ENCODE data around the gene ENAH. TPM values are rescaled to one million over a fixed set of nuclear protein-coding genes. Genes with fewer than 3 reads are reported as not detected.

Gene ENAH
- total RNA-seq, 4 donors from 2014 or later = 22.9 to 109 (median 78.3) TPM

DNA sequence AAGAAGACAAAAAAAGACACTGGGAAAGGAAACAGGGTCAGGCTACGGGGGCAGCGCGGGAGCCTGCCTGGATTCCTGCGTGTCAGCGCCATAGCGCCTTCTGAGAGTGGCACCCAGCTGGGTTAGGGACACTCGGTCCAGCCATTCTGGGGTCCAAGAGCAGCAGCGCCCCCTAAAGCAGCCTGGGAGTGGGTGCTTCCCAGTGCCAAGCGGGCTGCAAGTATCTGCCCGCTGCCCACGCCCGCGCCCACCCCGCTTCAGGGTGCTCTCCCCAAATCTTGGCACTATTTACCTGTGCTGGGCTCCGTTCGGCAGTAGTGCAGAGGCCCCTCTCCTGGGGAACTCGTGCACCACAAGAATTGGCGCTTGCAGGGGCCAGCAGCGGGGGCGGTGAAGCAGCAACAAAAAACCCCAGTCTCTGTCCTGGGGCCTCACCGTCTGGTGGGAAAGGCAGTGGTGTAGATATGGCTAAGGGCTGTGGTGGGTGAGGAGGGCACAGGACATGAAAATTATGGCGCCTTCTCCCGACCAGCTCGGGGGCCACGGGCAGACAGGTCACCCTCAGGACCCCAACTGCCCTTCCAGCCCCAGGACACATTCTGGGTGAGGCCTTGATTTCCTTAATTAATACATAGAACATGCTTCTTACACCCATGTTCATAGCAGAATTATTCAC is 200.9 kb downstream of the ENAH start:
- no peak for TF ChIP-seq POLR2A (IDR thresholded peaks at IDR 0.05)
- TF ChIP-seq, protein P1, sequence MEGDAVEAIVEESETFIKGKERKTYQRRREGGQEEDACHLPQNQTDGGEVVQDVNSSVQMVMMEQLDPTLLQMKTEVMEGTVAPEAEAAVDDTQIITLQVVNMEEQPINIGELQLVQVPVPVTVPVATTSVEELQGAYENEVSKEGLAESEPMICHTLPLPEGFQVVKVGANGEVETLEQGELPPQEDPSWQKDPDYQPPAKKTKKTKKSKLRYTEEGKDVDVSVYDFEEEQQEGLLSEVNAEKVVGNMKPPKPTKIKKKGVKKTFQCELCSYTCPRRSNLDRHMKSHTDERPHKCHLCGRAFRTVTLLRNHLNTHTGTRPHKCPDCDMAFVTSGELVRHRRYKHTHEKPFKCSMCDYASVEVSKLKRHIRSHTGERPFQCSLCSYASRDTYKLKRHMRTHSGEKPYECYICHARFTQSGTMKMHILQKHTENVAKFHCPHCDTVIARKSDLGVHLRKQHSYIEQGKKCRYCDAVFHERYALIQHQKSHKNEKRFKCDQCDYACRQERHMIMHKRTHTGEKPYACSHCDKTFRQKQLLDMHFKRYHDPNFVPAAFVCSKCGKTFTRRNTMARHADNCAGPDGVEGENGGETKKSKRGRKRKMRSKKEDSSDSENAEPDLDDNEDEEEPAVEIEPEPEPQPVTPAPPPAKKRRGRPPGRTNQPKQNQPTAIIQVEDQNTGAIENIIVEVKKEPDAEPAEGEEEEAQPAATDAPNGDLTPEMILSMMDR (IDR thresholded peaks at IDR 0.05) = no peak
- H3K4me3 ChIP-seq = no peak overlapping the region
- intact Hi-C loops (cut with DNase I; ENCODE audit: low total_unique reads) = no loop called here
- no peak overlapping the region for H3K27ac ChIP-seq
- no peak for DNase-seq
- H3K36me3 ChIP-seq = no peaks in the 10 kb centered on the region
- no peaks in the 10 kb centered on the region for H3K27me3 ChIP-seq
- peaks cover 9 to 10% of the 10 kb centered on the region in 2 donors for H3K4me1 ChIP-seq
- H3K9me3 ChIP-seq = no peaks in the 10 kb centered on the region

DNA sequence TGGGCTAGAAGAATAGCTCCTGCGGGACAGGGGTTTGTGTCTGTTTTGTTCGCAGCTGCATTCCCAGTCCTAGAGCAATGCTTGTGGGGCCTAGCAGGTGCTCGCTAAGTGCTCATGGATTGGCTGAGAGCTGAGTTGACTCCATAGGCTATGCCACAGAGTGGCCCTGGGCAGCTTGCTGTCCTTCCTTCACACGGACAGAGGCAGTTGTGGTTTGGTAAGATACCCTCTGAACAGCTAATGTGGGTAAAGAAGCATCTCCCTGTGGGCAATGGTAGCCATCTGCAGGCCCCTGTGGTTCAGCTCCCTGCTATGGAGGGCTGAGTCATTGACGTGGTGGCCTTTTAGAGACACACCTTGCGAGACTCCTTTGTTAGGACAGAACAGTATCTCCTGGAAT is 201.6 kb downstream of the ENAH start:
- DNase-seq = peak in 1 of 2 donors; percentile 3
- Histone ChIP-seq H3K36me3 (no peaks in the 10 kb centered on the region), H3K4me1 (peaks cover 14 to 16% of the 10 kb centered on the region in 2 donors), H3K4me3 (no peak overlapping the region), H3K27ac (no peak overlapping the region), H3K27me3 (no peaks in the 10 kb centered on the region), H3K9me3 (no peaks in the 10 kb centered on the region)
- TF ChIP-seq POLR2A (IDR thresholded peaks at IDR 0.05) = no peak
- TF ChIP-seq, protein P1 (IDR thresholded peaks at IDR 0.05) = no peak
- intact Hi-C loops (cut with DNase I; ENCODE audit: low total_unique reads) = no loop called here

DNA sequence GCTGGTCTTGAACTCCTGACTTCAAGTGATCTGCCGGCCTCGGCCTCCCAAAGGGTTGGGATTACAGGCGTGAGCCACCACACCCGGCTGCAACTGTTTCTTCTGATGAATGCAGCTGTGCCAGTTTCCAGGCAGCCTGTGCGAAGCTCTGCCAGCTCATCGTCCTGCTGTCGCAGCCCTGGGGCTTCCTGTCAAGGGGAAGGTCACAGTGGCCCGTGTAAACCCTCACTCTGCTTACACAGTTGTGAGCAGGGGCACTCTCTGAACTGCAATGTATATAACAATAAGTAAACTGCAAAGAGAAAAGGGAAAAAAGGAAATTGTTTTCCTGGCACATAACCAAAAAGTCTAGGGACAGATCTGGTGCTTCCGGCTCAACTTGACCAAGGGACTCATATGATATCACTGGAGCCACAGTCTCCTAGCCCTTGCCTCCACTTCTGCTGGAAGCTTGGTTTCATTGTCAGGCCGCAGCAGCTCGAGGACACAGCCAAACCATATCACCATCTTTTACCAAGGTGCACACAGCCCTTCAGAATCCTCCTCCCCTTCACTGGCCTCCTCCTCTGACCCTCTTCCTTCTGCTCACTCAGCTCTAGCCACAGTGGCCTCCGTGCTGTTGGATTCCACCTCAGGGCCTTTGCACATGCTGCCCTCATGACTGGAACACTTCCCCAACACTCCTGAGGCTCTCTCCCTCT is 202.3 kb downstream of the ENAH start:
- Histone ChIP-seq H3K9me3 (no peaks in the 10 kb centered on the region), H3K27ac (no peak overlapping the region)
- intact Hi-C loops (cut with DNase I; ENCODE audit: low total_unique reads) = no loop called here

DNA sequence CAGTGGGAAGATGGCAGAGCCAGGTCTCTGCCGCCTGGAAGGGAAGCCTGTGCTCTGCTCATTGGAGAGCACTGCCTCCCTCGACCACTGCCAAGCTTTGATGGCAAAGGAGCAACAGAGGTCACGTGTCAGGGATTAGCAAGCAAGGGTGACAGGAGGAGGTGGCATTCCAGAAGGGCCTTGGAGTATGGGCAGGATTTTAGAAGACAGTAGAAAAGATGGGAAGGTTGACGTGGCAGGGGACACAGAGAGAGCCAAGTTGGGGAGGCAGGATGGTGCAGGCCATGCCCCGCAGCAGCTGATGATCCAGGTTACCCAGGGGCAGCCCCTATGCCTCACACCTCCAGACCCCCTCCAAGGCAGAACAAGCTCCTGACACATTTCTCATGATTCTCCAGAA is 203.1 kb downstream of the ENAH start:
- H3K27ac ChIP-seq = peak overlapping the region in 1 of 2 donors; percentile 94
- DNase-seq = no peak

More for the DNA sequence above, 202.3 kb downstream of the ENAH start:
- Histone ChIP-seq H3K4me1 (peaks cover 21 to 22% of the 10 kb centered on the region in 2 donors), H3K4me3 (no peak overlapping the region), H3K36me3 (no peaks in the 10 kb centered on the region), H3K27me3 (no peaks in the 10 kb centered on the region)
- no peak for TF ChIP-seq POLR2A (IDR thresholded peaks at IDR 0.05)
- peak in 1 of 2 donors; percentile 7 for DNase-seq

DNA sequence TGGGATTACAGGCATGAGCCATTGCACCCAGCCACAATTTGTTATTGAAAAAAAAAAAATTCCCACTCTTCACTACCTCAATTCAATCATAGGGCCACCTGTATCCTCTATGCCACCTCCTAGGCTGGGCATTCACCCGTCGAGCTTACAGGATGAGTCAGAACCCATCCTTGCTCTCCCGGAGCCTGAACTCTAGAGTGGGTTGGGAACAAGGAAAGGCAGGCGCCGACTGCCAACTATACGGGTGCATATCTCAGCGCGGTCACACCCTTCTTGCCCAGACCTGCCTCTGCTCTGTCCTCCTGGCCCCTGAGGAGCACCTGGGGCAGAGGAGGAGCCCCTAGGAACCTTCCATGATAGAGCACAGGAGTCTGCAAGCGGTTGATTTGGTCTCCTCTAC is 203.7 kb downstream of the ENAH start:
- H3K4me3 ChIP-seq = no peak overlapping the region
- peak overlapping the region; percentile 91 to 94 for H3K27ac ChIP-seq
- H3K4me1 ChIP-seq = peaks cover 24 to 27% of the 10 kb centered on the region in 2 donors
- no peaks in the 10 kb centered on the region for H3K27me3 ChIP-seq
- DNase-seq = no peak
- H3K36me3 ChIP-seq = no peaks in the 10 kb centered on the region
- H3K9me3 ChIP-seq = no peaks in the 10 kb centered on the region
- intact Hi-C loops (cut with DNase I; ENCODE audit: low total_unique reads) = no loop called here
- TF ChIP-seq, protein P1 (IDR thresholded peaks at IDR 0.05) = no peak
- no peak for TF ChIP-seq POLR2A (IDR thresholded peaks at IDR 0.05)

More for the DNA sequence above, 203.1 kb downstream of the ENAH start:
- H3K4me3 ChIP-seq = no peak overlapping the region
- TF ChIP-seq POLR2A (IDR thresholded peaks at IDR 0.05) = no peak
- H3K27me3 ChIP-seq = no peaks in the 10 kb centered on the region
- H3K36me3 ChIP-seq = no peaks in the 10 kb centered on the region
- intact Hi-C loops (cut with DNase I; ENCODE audit: low total_unique reads) = no loop called here
- H3K4me1 ChIP-seq = peaks cover 24 to 27% of the 10 kb centered on the region in 2 donors
- no peaks in the 10 kb centered on the region for H3K9me3 ChIP-seq

DNA sequence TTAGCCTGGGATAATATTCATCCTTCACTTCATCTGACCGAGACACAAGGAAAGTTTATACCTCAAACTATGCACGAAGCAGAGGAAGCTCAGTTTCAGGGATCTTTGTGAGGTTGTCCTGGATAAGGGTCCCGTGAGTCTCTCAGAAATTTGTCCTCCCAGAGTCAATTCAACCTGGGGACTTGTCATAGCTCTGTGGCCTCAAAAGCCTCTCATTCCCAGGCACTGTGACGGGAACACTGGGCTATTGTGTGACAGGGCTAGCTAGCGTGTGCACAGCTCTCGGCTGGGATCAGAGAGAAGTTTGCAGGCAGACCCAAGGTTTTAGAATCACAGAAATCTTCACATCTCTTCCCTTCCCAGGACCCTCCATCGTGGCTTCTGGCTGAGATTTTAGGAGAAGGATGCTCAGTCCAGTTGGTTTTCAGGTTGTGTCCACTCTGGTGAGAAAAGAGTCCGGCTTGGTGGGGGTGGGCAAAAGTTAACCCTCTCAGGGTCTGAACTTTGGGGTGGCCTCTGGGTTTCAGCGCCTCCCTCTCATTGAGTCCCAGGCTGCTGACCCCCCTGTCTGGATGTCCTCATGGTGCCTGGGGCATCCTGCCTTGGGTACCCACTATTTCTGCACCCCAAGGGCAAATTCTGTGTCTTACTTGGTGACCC is 204.6 kb downstream of the ENAH start:
- Histone ChIP-seq H3K27me3 (no peaks in the 10 kb centered on the region), H3K27ac (peak overlapping the region; percentile 91 to 94), H3K4me3 (peak overlapping the region; percentile 2 to 8), H3K36me3 (no peaks in the 10 kb centered on the region), H3K9me3 (no peaks in the 10 kb centered on the region), H3K4me1 (peaks cover 24 to 27% of the 10 kb centered on the region in 2 donors)
- TF ChIP-seq, protein P1 (IDR thresholded peaks at IDR 0.05) = no peak
- TF ChIP-seq POLR2A (IDR thresholded peaks at IDR 0.05) = no peak
- intact Hi-C loops (cut with DNase I; ENCODE audit: low total_unique reads) = no loop called here
- peak; percentile 17 to 18 for DNase-seq

Measured in uterus (tissue), 4 donors.